GM12873 (cell line): ENCODE results near the gene PLSCR1.

ENCODE experiments used
- TF ChIP-seq, protein P1 (sequence below): IDR thresholded peaks from 2 replicates; pipeline ENCODE4 v1.5.1; 2012; ENCODE audit warnings: low read depth, mild to moderate bottlenecking, moderate library complexity, low read length, control low read depth; ENCODE audit not compliant: insufficient read depth; ENCODE audit errors: missing control alignments

PLSCR1 gene

GRCh38 chr3:146581080-146581601, 36.7 kb upstream of the PLSCR1 start:
- TF ChIP-seq, protein P1, sequence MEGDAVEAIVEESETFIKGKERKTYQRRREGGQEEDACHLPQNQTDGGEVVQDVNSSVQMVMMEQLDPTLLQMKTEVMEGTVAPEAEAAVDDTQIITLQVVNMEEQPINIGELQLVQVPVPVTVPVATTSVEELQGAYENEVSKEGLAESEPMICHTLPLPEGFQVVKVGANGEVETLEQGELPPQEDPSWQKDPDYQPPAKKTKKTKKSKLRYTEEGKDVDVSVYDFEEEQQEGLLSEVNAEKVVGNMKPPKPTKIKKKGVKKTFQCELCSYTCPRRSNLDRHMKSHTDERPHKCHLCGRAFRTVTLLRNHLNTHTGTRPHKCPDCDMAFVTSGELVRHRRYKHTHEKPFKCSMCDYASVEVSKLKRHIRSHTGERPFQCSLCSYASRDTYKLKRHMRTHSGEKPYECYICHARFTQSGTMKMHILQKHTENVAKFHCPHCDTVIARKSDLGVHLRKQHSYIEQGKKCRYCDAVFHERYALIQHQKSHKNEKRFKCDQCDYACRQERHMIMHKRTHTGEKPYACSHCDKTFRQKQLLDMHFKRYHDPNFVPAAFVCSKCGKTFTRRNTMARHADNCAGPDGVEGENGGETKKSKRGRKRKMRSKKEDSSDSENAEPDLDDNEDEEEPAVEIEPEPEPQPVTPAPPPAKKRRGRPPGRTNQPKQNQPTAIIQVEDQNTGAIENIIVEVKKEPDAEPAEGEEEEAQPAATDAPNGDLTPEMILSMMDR = no peak

GRCh38 chr3:146577662-146578061, 33.3 kb upstream of the PLSCR1 start:
- TF ChIP-seq, protein P1 = no peak

- TF ChIP-seq, protein P1 = no peak
Measured at GRCh38 chr3:146575636-146576035, 31.2 kb upstream of the PLSCR1 start.

- TF ChIP-seq, protein P1 = no peak
Measured at GRCh38 chr3:146574173-146574572, 29.8 kb upstream of the PLSCR1 start.

GRCh38 chr3:146569314-146569713, 24.9 kb upstream of the PLSCR1 start:
- TF ChIP-seq, protein P1 = no peak

- TF ChIP-seq, protein P1 = no peak
Measured at GRCh38 chr3:146566138-146566537, 21.7 kb upstream of the PLSCR1 start.

DNA sequence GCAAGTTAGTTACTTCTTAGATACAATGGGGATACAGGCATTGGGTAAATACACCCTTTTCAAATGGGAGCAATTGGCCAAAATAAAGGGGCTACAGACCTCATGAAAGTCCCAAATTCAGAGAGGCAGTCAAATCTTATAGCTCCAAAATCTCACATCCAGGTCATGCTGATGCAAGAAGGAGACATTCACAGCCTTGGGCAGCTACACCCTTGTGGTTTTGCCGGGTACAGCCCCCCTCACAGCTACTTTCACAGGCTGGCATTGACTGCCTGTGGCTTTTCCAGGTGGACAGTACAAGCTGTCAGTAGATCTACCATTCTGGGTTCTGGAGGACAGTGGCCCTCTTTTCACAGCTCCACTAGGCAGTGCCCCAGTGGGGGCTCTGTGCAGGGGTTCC, 17.5 kb upstream of the PLSCR1 start:
- TF ChIP-seq, protein P1 = no peak
